Raji (cell line): ENCODE data around the gene CUEDC2.

Experiments used
- POLR2A ChIP-seq: IDR thresholded peaks from 2 replicates; pipeline ENCODE4 v1.6.1; 2011; ENCODE audit warnings: low read depth, low read length, control low read depth; ENCODE audit not compliant: insufficient read depth

Gene CUEDC2

GRCh38 chr10:102435529-102436233, 3.3 kb upstream of the CUEDC2 start:
- TF ChIP-seq POLR2A, result 0 out of 2 replicates have a peak, but pooled peaks have one; percentile 13

DNA sequence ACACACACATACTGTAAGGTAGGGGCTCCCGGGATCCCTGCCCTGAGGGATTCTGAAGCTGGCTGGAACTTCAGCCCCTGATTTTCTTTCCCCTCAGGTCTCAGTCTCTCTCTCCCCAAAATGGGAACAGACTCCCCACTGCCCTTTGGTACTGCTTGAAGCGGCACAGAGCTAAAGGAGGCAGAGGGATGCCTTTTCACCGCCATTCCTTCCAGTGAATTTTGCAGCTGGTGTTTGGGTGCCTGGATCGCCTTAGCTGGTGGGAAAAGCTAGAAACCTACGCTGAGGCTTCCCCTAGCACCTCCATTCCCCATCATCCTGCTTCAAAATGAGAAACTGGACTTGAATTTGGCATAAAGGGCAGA, 2.7 kb upstream of the CUEDC2 start:
- TF ChIP-seq POLR2A, result no peak

- TF ChIP-seq POLR2A, result no peak
Observed at GRCh38 chr10:102434394-102435132, 2.2 kb upstream of the CUEDC2 start.

DNA sequence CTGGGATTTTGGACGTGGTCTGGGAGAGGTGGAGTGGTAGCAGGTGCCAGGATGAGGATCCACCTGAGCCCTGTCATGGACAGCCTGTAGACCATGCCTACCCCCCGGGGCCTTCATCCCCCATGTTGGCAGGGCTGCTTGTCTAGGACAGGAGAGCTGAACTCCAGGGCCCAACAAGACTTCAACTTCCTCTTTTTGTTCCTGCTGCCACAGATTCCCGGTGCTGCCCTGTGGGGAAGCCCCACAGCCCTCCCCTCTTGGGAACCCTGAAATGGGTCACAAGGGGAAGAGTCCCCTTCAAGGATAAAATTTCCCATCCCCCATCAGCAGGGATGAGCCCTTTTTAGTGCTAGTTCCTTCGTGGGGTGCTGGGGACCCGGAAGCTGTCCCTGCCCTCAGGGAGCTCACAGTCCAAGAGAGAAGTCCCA, 1.3 kb upstream of the CUEDC2 start:
- no peak for TF ChIP-seq POLR2A

DNA sequence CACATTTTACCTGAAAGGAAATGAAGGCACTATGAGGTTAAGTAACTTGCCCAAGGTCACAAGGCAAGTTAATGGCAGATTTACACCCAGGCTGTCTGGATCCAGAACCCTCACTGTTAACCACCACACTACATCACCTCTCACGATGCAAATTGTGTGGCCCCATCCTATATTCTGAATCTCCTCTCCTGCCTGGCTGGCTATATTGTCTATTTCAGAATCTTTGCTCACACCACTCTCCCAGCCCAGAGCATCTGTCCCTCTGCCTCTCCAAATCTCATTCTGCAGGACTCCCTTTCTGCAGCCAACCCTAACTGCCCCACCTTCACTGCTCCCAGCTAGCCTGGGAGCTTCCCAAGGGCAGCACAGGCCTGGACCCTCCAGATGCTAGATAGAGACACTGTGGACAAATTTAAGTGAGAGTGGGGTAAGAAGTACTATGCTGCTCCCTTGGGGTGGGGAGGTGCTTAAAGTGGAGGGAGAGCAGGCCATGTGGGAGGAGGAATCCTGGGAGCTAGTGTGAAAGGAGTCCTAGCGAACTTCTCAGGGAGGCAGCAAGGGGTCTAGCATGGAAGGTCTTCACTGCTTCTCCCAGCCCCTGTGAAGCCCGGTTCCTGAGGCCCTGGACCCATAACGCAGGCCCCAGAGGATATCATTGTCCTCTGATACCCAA, 786 bp downstream of the CUEDC2 start:
- peak; percentile 36; the same call in 1 of the 2 replicates for TF ChIP-seq POLR2A

- no peak for TF ChIP-seq POLR2A
Observed at GRCh38 chr10:102429468-102429867, 2.9 kb downstream of the CUEDC2 start.

- no peak for TF ChIP-seq POLR2A
Observed at GRCh38 chr10:102426803-102427287, 5.5 kb downstream of the CUEDC2 start.

GRCh38 chr10:102425444-102425843, 6.9 kb downstream of the CUEDC2 start:
- TF ChIP-seq POLR2A, result no peak

DNA sequence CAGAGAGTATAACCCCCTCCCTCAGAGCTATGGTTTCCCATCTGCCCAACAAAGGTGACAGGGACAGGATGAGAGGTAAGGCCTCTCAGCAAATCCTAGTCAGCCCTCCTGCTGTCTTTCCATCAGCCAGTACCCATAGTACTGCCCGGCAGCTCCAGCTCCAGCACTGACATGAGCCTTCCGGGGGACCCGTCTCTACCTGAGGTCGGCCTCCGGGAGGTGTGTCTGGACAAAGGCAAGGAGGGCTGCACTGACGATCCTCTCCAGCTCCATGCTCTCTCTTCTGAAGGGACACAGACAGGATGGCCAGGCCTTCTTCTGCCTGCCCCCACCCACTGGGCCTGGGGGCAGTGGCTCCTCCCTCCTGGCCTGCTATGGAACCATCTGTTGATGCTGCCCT, 7.5 kb downstream of the CUEDC2 start:
- TF ChIP-seq POLR2A, result no peak

- TF ChIP-seq POLR2A, result no peak
Observed at GRCh38 chr10:102424145-102424544, 8.2 kb downstream of the CUEDC2 start.

DNA sequence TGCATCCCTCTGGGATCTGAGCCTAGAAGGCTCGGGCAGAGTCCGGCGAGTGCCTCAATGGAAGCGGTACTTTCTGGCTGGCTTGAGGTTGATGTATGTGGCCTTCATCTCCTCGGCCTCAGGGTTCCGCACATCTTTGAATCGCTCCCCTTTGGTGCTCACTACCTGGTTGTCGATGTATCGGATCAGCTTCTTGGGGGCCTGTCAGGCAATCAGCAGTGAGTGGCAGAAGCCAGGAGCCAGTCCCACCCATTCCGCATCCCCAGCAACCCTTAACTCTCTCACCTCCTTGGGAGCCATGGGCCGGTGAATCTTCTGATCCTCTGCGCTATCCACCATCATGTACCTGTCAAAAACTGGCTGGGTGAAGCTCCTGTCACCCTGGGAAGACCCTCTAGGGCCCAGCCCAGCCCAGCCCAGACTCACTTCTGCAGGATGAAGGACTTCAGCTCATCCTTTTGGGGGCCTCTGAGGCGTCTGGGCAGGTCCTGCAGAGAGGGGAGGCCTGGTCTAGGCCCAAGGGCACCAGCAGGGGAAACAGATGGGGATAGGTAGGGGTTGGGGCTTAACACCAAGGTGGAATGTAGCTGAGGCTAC, 8.9 kb downstream of the CUEDC2 start:
- no peak for TF ChIP-seq POLR2A

- TF ChIP-seq POLR2A, result no peak
Observed at GRCh38 chr10:102422545-102423129, 9.7 kb downstream of the CUEDC2 start.

GRCh38 chr10:102421757-102422512, 10.4 kb downstream of the CUEDC2 start:
- no peak for TF ChIP-seq POLR2A

- TF ChIP-seq POLR2A, result no peak
Observed at GRCh38 chr10:102421507-102421756, 10.9 kb downstream of the CUEDC2 start.
